Smooth muscle cell (in vitro differentiated cells): ENCODE results near the gene FLNB. TPM values are rescaled to one million over a fixed set of nuclear protein-coding genes. Genes with fewer than 3 reads are reported as not detected.
A peak's percentile ranks its signal among the peaks of the same experiment; 100 is the strongest.

Experiments used
- DNase-seq: peaks from one replicate; lab custom pipeline; 2025; ENCODE audit not compliant: unreplicated experiment; lab: John Stamatoyannopoulos, UW
- H2AFZ ChIP-seq: fragments of 200-600 bp; sonication (generic); 2 replicates; pipeline ENCODE4 v1.6.0; 2016; ENCODE audit warnings: antibody characterized with exemption, low read depth, mild to moderate bottlenecking
- H3F3A ChIP-seq: fragments of 200-600 bp; sonication (generic); 2 replicates; pipeline ENCODE4 v1.6.0; 2017; ENCODE audit warnings: antibody characterized with exemption, low read depth
- H3K27ac ChIP-seq: fragments of 200-600 bp; sonication (generic); 2 replicates; pipeline ENCODE4 v1.5.1; 2016; ENCODE audit warnings: low read depth, mild to moderate bottlenecking
- H3K27me3 ChIP-seq: fragments of 200-600 bp; sonication (generic); 2 replicates; pipeline ENCODE4 v1.6.1; 2016; ENCODE audit warnings: low read depth, mild to moderate bottlenecking
- H3K36me3 ChIP-seq: fragments of 200-600 bp; sonication (generic); 2 replicates; pipeline ENCODE4 v1.5.1; 2016; ENCODE audit warnings: low read depth
- H3K4me1 ChIP-seq: fragments of 200-600 bp; sonication (generic); 2 replicates; pipeline ENCODE4 v1.5.1; 2016; ENCODE audit warnings: low read depth
- H3K4me2 ChIP-seq: fragments of 200-600 bp; sonication (generic); 2 replicates; pipeline ENCODE4 v1.6.0; 2016; ENCODE audit warnings: mild to moderate bottlenecking
- H3K4me3 ChIP-seq: fragments of 200-600 bp; sonication (generic); 2 replicates; pipeline ENCODE4 v1.5.1; 2016; ENCODE audit warnings: mild to moderate bottlenecking
- H3K79me2 ChIP-seq: fragments of 200-600 bp; sonication (generic); 2 replicates; pipeline ENCODE4 v1.6.0; 2016; ENCODE audit warnings: low read depth, mild to moderate bottlenecking
- H3K9ac ChIP-seq: fragments of 200-600 bp; sonication (generic); 2 replicates; pipeline ENCODE4 v1.6.0; 2016; ENCODE audit warnings: low read depth
- H3K9me3 ChIP-seq: fragments of 200-600 bp; sonication (generic); replicated peaks from 2 replicates; pipeline ENCODE4 v1.5.1; 2016; ENCODE audit warnings: low read depth
- H4K20me1 ChIP-seq: fragments of 200-600 bp; sonication (generic); 2 replicates; pipeline ENCODE4 v1.6.0; 2016; ENCODE audit warnings: low read depth
- CTCF ChIP-seq: fragments of 200-600 bp; sonication (generic); IDR thresholded peaks from 2 replicates; pipeline ENCODE4 v1.5.1; 2017; ENCODE audit warnings: borderline replicate concordance, mild to moderate bottlenecking, antibody characterized with exemption; ENCODE audit not compliant: insufficient read depth, poor library complexity, severe bottlenecking
- WGBS: methylation state at CpG from one replicate; pipeline ENCODE4 v1.1.7; 2016; ENCODE audit warnings: low lambda C conversion rate; 5-methylcytosine and 5-hydroxymethylcytosine counted together
- polyA plus RNA-seq: library from polyadenylated mRNA; unstranded; fragments of >200 nt; fragmentation: Nextera tagmentation; extraction: Ambion mirVana; gene quantifications from 2 replicates; pipeline ENCODE4 v1.2.1, GENCODE V29; 2016
- total RNA-seq: library from RNA; depleted of rRNA; stranded (reverse); fragments of >200 nt; gene quantifications from 2 replicates; pipeline ENCODE4 v1.2.3, GENCODE V29; 2014

The FLNB gene
- total and polyA plus RNA-seq, 2 experiments from 2014 or later: 52.7 to 145 TPM

GRCh38 chr3:58010562-58010961 lies 2.3 kb downstream of the FLNB start:
- Histone ChIP-seq H3K27me3 (no peaks in the 10 kb centered on the region), H3K36me3 (no peaks in the 10 kb centered on the region), H3K9me3 (no peaks in the 10 kb centered on the region), H3K4me3 (peak overlapping the region; percentile 80), H3K9ac (peak overlapping the region; percentile 30), H3K4me2 (peak overlapping the region; percentile 88), H3F3A (peaks cover 26% of the 10 kb centered on the region), H3K4me1 (peaks cover 10% of the 10 kb centered on the region), H3K27ac (peak overlapping the region; percentile 62), H2AFZ (no peak overlapping the region), H4K20me1 (peaks cover 70% of the 10 kb centered on the region), H3K79me2 (peaks cover 73% of the 10 kb centered on the region)
- no peak for TF ChIP-seq CTCF
- DNase-seq: no peak
- WGBS: 35% methylated on average over 5 of the region's 5 CpGs

- no peaks in the 10 kb centered on the region for H3K9me3 ChIP-seq
- peak overlapping the region; percentile 88 for H3K4me2 ChIP-seq
- peaks cover 83% of the 10 kb centered on the region for H3K79me2 ChIP-seq
- H4K20me1 ChIP-seq: peaks cover 81% of the 10 kb centered on the region
- TF ChIP-seq CTCF: no peak
- H3K4me1 ChIP-seq: peaks cover 10% of the 10 kb centered on the region
- peak overlapping the region; percentile 62 for H3K27ac ChIP-seq
- DNase-seq: no peak
- no peaks in the 10 kb centered on the region for H3K36me3 ChIP-seq
- no peaks in the 10 kb centered on the region for H3K27me3 ChIP-seq
- WGBS: 94% methylated on average over 3 of the region's 3 CpGs
- H3K4me3 ChIP-seq: peak overlapping the region; percentile 80
- H2AFZ ChIP-seq: no peak overlapping the region
- H3F3A ChIP-seq: peaks cover 26% of the 10 kb centered on the region
- H3K9ac ChIP-seq: peak overlapping the region; percentile 28
These were observed 3.4 kb downstream of the FLNB start for GRCh38 chr3:58011580-58011979.

GRCh38 chr3:58012302-58012701 lies 4.1 kb downstream of the FLNB start:
- H3K27me3 ChIP-seq: no peaks in the 10 kb centered on the region
- H3K27ac ChIP-seq: peak overlapping the region; percentile 83
- no peak overlapping the region for H3K4me3 ChIP-seq
- H3K79me2 ChIP-seq: peaks cover 90% of the 10 kb centered on the region
- no peak overlapping the region for H2AFZ ChIP-seq
- no peaks in the 10 kb centered on the region for H3K9me3 ChIP-seq
- H3K4me2 ChIP-seq: peak overlapping the region; percentile 76
- peaks cover 10% of the 10 kb centered on the region for H3K4me1 ChIP-seq
- H3K36me3 ChIP-seq: no peaks in the 10 kb centered on the region
- H3K9ac ChIP-seq: no peak overlapping the region
- TF ChIP-seq CTCF: no peak
- WGBS: 73% methylated on average over 1 of the region's 1 CpG
- H3F3A ChIP-seq: peaks cover 26% of the 10 kb centered on the region
- no peak for DNase-seq
- H4K20me1 ChIP-seq: peaks cover 88% of the 10 kb centered on the region

GRCh38 chr3:58013099-58013498 lies 4.9 kb downstream of the FLNB start:
- Histone ChIP-seq H3K9ac (peak overlapping the region; percentile 24), H4K20me1 (peaks cover 96% of the 10 kb centered on the region), H2AFZ (no peak overlapping the region), H3K9me3 (no peaks in the 10 kb centered on the region), H3K4me2 (peak overlapping the region; percentile 76), H3K27ac (peak overlapping the region; percentile 83), H3K4me1 (peaks cover 10% of the 10 kb centered on the region), H3F3A (peaks cover 29% of the 10 kb centered on the region), H3K36me3 (no peaks in the 10 kb centered on the region), H3K27me3 (no peaks in the 10 kb centered on the region), H3K79me2 (peaks cover 98% of the 10 kb centered on the region), H3K4me3 (peak overlapping the region; percentile 6)
- WGBS: 61% methylated on average over 3 of the region's 3 CpGs
- no peak for TF ChIP-seq CTCF
- DNase-seq: no peak
